ENCODE results near the gene FAM13A.

Gene FAM13A

GRCh38 chr4:88737307-88737941 lies 319.6 kb downstream of the FAM13A start:
- no peak overlapping the region for H3K4me3 ChIP-seq (ENCODE audit: low read depth, low read length)
- no peak for TF ChIP-seq MYC (IDR thresholded peaks at IDR 0.05; ENCODE audit: low read depth, low read length)
- no peak for DNase-seq (ENCODE audit: low read depth)

- TF ChIP-seq MYC (IDR thresholded peaks at IDR 0.05; ENCODE audit: low read depth, low read length) (no peak), POLR2A (IDR thresholded peaks at IDR 0.05; ENCODE audit: extremely low read depth, insufficient read length) (no peak), CTCF (IDR thresholded peaks at IDR 0.05; ENCODE audit: low read depth, low read length) (no peak), MAX (IDR thresholded peaks at IDR 0.05; ENCODE audit: low read depth, low read length) (no peak)
- DNase-seq (ENCODE audit: low read depth) = no peak
Measured at GRCh38 chr4:88736264-88736663, 320.7 kb downstream of the FAM13A start.

GRCh38 chr4:88735564-88735963 lies 321.4 kb downstream of the FAM13A start:
- no peak for TF ChIP-seq MAX (IDR thresholded peaks at IDR 0.05; ENCODE audit: low read depth, low read length)
- TF ChIP-seq MYC (IDR thresholded peaks at IDR 0.05; ENCODE audit: low read depth, low read length) = no peak
- no peak for TF ChIP-seq CTCF (IDR thresholded peaks at IDR 0.05; ENCODE audit: low read depth, low read length)
- no peak for TF ChIP-seq POLR2A (IDR thresholded peaks at IDR 0.05; ENCODE audit: extremely low read depth, insufficient read length)
- no peak for DNase-seq (ENCODE audit: low read depth)
- no peak overlapping the region for H3K4me3 ChIP-seq (ENCODE audit: low read depth, low read length)

More at GRCh38 chr4:88736264-88736663, 320.7 kb downstream of the FAM13A start:
- H3K4me3 ChIP-seq (ENCODE audit: low read depth, low read length) = no peak overlapping the region

- TF ChIP-seq POLR2A (IDR thresholded peaks at IDR 0.05; ENCODE audit: extremely low read depth, insufficient read length) (no peak), MYC (IDR thresholded peaks at IDR 0.05; ENCODE audit: low read depth, low read length) (no peak), MAX (IDR thresholded peaks at IDR 0.05; ENCODE audit: low read depth, low read length) (no peak), CTCF (IDR thresholded peaks at IDR 0.05; ENCODE audit: low read depth, low read length) (no peak)
- DNase-seq (ENCODE audit: low read depth) = no peak
- no peak overlapping the region for H3K4me3 ChIP-seq (ENCODE audit: low read depth, low read length)
Measured at GRCh38 chr4:88734403-88734949, 322.5 kb downstream of the FAM13A start.

- no peak for DNase-seq (ENCODE audit: low read depth)
- no peak overlapping the region for H3K4me3 ChIP-seq (ENCODE audit: low read depth, low read length)
- TF ChIP-seq CTCF (IDR thresholded peaks at IDR 0.05; ENCODE audit: low read depth, low read length) (no peak), MAX (IDR thresholded peaks at IDR 0.05; ENCODE audit: low read depth, low read length) (no peak), POLR2A (IDR thresholded peaks at IDR 0.05; ENCODE audit: extremely low read depth, insufficient read length) (no peak), MYC (IDR thresholded peaks at IDR 0.05; ENCODE audit: low read depth, low read length) (no peak)
Measured at GRCh38 chr4:88732714-88733368, 324.1 kb downstream of the FAM13A start.

- TF ChIP-seq MAX (IDR thresholded peaks at IDR 0.05; ENCODE audit: low read depth, low read length) = no peak
- H3K4me3 ChIP-seq (ENCODE audit: low read depth, low read length) = no peak overlapping the region
- no peak for DNase-seq (ENCODE audit: low read depth)
Measured at GRCh38 chr4:88731381-88731780, 325.6 kb downstream of the FAM13A start.
